ENCODE results near the gene RIMBP2.

The RIMBP2 gene

DNA sequence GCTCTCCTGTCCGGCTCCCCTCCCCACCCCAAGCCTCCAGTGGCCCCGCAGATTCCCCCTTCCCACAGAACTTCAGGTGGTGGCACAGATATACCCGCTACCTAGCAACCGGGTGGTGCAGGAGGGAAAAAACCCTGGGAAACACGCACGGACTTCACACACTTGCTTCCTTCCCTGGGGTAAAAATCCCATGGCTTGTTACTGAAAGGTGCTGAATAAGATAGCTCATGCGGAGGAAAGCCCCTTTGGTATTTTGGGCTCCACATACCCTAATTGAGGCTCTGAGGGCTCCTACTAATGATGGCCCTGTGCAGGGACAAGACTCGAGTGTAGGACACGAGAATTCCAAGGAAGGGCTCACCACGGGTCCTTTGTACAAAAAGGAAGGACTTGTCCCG lies 869 bp upstream of the RIMBP2 start:
- Histone ChIP-seq H3K4me1 (ENCODE audit: insufficient read depth, low read length) (peaks cover 28% of the 10 kb centered on the region), H3K4me3 (ENCODE audit: low read depth in 1 of 2, low read length in 2 of 2) (no peak overlapping the region), H3K9ac (ENCODE audit: low read depth, low read length) (no peak overlapping the region), H3K27me3 (ENCODE audit: insufficient read depth, low read length, poor library complexity) (no peaks in the 10 kb centered on the region), H3K9me3 (ENCODE audit: insufficient read depth, low read length, severe bottlenecking) (no peaks in the 10 kb centered on the region), H3K4me2 (ENCODE audit: insufficient read depth, low read length) (no peak overlapping the region), H2AFZ (ENCODE audit: low read depth, low read length) (no peak overlapping the region), H3K27ac (ENCODE audit: low read length) (no peak overlapping the region), H3K79me2 (ENCODE audit: insufficient read depth, low read length) (no peaks in the 10 kb centered on the region), H4K20me1 (ENCODE audit: insufficient read depth, low read length) (no peaks in the 10 kb centered on the region), H3K36me3 (ENCODE audit: insufficient read depth, low read length) (no peaks in the 10 kb centered on the region)
- no peak for ATAC-seq (ENCODE audit: insufficient read depth, low read depth)
- TF ChIP-seq, protein P1, sequence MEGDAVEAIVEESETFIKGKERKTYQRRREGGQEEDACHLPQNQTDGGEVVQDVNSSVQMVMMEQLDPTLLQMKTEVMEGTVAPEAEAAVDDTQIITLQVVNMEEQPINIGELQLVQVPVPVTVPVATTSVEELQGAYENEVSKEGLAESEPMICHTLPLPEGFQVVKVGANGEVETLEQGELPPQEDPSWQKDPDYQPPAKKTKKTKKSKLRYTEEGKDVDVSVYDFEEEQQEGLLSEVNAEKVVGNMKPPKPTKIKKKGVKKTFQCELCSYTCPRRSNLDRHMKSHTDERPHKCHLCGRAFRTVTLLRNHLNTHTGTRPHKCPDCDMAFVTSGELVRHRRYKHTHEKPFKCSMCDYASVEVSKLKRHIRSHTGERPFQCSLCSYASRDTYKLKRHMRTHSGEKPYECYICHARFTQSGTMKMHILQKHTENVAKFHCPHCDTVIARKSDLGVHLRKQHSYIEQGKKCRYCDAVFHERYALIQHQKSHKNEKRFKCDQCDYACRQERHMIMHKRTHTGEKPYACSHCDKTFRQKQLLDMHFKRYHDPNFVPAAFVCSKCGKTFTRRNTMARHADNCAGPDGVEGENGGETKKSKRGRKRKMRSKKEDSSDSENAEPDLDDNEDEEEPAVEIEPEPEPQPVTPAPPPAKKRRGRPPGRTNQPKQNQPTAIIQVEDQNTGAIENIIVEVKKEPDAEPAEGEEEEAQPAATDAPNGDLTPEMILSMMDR (IDR thresholded peaks at IDR 0.05; ENCODE audit: borderline replicate concordance, extremely low read depth, low read length, poor library complexity, severe bottlenecking) = no peak
- TF ChIP-seq EZH2 (IDR thresholded peaks at IDR 0.05; ENCODE audit: borderline replicate concordance, low read depth, low read length, severe bottlenecking) = no peak
- no peak for DNase-seq

DNA sequence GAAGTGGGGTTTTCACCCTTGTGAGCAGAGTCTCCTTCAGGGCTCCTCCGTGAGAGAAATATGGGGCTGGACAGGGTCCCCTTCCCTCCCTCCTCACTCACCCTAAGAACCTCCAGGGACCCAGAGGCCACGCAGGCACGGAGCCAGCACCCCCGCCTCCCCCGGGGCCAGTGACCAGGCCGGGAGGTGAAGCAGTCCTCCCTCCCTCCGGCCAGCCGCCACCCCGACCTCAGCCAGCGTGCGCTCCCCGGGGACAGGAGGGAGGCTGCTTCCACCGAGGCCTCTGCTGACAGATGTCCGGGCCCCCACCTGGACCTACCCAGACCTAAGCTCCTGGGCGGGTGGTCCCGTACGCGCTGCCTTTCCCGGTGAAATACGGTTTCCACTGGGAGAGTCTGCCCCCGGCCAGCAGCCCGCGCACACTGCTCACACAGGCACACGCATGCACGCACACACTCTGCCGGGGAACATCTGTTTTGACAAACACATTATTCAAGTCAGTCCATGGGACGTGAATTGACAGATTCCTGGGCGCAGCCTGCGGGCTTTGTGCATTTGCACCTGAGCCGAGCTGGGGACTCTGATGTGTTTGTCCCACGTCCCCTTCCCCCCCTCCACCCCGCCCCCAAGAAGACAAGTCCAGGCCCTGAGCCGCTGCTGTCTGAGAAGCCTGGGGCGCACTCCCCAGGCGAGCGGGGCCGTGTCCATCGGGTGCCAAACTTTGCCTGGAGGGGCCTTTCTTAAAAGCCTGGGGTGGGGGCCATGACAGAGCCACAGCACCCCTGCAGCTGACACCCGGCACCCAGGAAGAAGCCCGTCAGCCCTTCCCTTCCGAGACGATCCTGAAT lies 725 bp downstream of the RIMBP2 start:
- Histone ChIP-seq H3K27me3 (ENCODE audit: insufficient read depth, low read length, poor library complexity) (no peaks in the 10 kb centered on the region), H3K9me3 (ENCODE audit: insufficient read depth, low read length, severe bottlenecking) (no peaks in the 10 kb centered on the region), H3K27ac (ENCODE audit: low read length) (no peak overlapping the region), H2AFZ (ENCODE audit: low read depth, low read length) (no peak overlapping the region), H3K79me2 (ENCODE audit: insufficient read depth, low read length) (no peaks in the 10 kb centered on the region), H3K4me1 (ENCODE audit: insufficient read depth, low read length) (peaks cover 33% of the 10 kb centered on the region), H3K4me3 (ENCODE audit: low read depth in 1 of 2, low read length in 2 of 2) (peak overlapping the region in 1 of 2 experiments; percentile 42; a peak in 1 of 4 replicates), H4K20me1 (ENCODE audit: insufficient read depth, low read length) (no peaks in the 10 kb centered on the region), H3K9ac (ENCODE audit: low read depth, low read length) (no peak overlapping the region), H3K4me2 (ENCODE audit: insufficient read depth, low read length) (peak overlapping the region; percentile 57), H3K36me3 (ENCODE audit: insufficient read depth, low read length) (no peaks in the 10 kb centered on the region)
- ATAC-seq (ENCODE audit: insufficient read depth, low read depth) (no peak), DNase-seq (no peak)
- TF ChIP-seq, protein P1 (IDR thresholded peaks at IDR 0.05; ENCODE audit: borderline replicate concordance, extremely low read depth, low read length, poor library complexity, severe bottlenecking) = no peak
- TF ChIP-seq EZH2 (IDR thresholded peaks at IDR 0.05; ENCODE audit: borderline replicate concordance, low read depth, low read length, severe bottlenecking) = no peak

DNA sequence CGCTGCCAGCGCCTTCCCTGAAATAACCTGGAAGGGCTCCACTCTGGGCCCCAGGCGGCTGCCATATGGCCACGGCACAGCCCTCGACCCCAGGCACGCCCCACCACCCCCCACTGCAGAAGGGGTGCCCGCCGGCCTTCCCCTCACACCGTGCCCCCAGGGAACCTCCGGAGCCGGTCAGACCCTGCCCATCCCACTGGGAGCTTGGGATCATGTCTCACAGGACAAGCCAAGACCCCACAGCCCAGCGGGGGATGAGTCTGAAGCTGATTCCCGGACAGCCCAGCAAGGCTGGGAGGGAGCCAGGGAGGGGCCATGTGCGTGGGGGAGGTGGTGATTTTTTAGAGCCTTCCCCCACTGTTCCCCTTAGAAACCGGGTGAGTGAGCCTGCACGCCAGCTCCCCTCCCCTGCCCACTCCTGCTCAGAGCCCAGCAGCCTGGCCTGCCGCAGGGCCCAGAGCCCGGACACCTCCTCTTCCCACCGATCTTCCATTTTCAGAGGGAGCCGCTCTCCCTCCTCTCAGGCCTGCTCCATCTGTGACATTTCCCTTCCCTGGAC lies 1.4 kb downstream of the RIMBP2 start:
- no peak for ATAC-seq (ENCODE audit: insufficient read depth, low read depth)
- Histone ChIP-seq H4K20me1 (ENCODE audit: insufficient read depth, low read length) (no peaks in the 10 kb centered on the region), H3K4me3 (ENCODE audit: low read depth in 1 of 2, low read length in 2 of 2) (no peak overlapping the region), H3K4me2 (ENCODE audit: insufficient read depth, low read length) (no peak overlapping the region), H3K9ac (ENCODE audit: low read depth, low read length) (no peak overlapping the region), H2AFZ (ENCODE audit: low read depth, low read length) (no peak overlapping the region), H3K36me3 (ENCODE audit: insufficient read depth, low read length) (no peaks in the 10 kb centered on the region), H3K27ac (ENCODE audit: low read length) (no peak overlapping the region), H3K4me1 (ENCODE audit: insufficient read depth, low read length) (peaks cover 33% of the 10 kb centered on the region), H3K9me3 (ENCODE audit: insufficient read depth, low read length, severe bottlenecking) (no peaks in the 10 kb centered on the region), H3K79me2 (ENCODE audit: insufficient read depth, low read length) (no peaks in the 10 kb centered on the region), H3K27me3 (ENCODE audit: insufficient read depth, low read length, poor library complexity) (no peaks in the 10 kb centered on the region)
- no peak for DNase-seq
- TF ChIP-seq, protein P1 (IDR thresholded peaks at IDR 0.05; ENCODE audit: borderline replicate concordance, extremely low read depth, low read length, poor library complexity, severe bottlenecking) = no peak
- TF ChIP-seq EZH2 (IDR thresholded peaks at IDR 0.05; ENCODE audit: borderline replicate concordance, low read depth, low read length, severe bottlenecking) = no peak
